ENCODE results near the gene UVSSA.

DNA sequence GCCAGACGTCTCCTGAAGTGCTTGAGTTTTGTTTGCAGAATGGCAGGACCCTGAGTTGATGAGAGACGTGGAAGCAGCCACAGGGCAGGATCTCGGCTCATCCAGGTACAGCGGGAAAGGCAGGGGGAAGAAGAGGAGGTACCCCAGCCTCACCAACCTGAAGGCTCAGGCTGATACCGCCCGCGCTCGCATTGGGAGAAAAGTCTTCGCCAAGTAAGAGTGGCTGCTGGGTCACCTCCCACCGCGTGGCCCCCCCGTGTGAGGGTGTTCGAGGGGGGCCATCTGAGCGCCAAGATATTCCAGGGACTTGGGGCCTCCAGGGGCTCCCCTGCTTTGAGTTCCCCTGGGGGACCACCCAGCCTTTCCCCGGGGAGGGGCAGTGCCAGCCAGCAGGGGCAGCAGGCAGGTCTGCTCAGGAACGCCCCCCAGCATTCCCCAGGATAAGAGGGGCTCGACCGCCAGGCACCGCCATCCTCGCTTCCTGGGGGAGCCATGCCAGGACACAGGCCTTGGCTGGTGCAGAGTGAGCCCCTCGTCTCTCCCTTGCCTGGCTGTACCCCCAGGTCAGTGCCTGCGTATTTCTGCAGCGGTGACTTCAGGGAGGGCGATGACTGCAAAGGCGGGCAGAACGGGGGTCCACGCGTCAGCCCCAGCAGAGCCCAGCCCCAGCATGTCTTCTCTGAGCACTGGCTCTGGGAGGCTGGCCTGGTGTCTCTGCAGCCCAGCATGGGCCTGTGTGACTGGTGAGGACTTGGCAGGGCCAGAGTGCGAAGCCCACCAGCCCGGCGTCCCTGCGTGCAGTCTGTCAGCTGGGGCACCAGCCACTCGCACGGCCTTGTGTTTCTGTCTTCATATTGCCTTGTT, 37.0 kb downstream of the UVSSA start:
- TF ChIP-seq, protein P1, sequence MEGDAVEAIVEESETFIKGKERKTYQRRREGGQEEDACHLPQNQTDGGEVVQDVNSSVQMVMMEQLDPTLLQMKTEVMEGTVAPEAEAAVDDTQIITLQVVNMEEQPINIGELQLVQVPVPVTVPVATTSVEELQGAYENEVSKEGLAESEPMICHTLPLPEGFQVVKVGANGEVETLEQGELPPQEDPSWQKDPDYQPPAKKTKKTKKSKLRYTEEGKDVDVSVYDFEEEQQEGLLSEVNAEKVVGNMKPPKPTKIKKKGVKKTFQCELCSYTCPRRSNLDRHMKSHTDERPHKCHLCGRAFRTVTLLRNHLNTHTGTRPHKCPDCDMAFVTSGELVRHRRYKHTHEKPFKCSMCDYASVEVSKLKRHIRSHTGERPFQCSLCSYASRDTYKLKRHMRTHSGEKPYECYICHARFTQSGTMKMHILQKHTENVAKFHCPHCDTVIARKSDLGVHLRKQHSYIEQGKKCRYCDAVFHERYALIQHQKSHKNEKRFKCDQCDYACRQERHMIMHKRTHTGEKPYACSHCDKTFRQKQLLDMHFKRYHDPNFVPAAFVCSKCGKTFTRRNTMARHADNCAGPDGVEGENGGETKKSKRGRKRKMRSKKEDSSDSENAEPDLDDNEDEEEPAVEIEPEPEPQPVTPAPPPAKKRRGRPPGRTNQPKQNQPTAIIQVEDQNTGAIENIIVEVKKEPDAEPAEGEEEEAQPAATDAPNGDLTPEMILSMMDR (IDR thresholded peaks at IDR 0.05; ENCODE audit: poor library complexity, severe bottlenecking) = no peak
- TF ChIP-seq EZH2 (IDR thresholded peaks at IDR 0.05; ENCODE audit: borderline replicate concordance, insufficient read depth, low read length, poor library complexity, severe bottlenecking) (no peak), RAD21 (conservative IDR thresholded peaks at IDR 0.05) (no peak), POLR2AphosphoS5 (IDR thresholded peaks at IDR 0.05) (no peak), TAF1 (IDR thresholded peaks at IDR 0.05; ENCODE audit: low read depth) (no peak), EP300 (conservative IDR thresholded peaks at IDR 0.05; ENCODE audit: poor library complexity, severe bottlenecking) (no peak), MXI1 (conservative IDR thresholded peaks at IDR 0.05; ENCODE audit: poor library complexity, severe bottlenecking) (no peak), SMC3 (conservative IDR thresholded peaks at IDR 0.05; ENCODE audit: poor library complexity) (no peak)
- TF ChIP-seq, protein P2, sequence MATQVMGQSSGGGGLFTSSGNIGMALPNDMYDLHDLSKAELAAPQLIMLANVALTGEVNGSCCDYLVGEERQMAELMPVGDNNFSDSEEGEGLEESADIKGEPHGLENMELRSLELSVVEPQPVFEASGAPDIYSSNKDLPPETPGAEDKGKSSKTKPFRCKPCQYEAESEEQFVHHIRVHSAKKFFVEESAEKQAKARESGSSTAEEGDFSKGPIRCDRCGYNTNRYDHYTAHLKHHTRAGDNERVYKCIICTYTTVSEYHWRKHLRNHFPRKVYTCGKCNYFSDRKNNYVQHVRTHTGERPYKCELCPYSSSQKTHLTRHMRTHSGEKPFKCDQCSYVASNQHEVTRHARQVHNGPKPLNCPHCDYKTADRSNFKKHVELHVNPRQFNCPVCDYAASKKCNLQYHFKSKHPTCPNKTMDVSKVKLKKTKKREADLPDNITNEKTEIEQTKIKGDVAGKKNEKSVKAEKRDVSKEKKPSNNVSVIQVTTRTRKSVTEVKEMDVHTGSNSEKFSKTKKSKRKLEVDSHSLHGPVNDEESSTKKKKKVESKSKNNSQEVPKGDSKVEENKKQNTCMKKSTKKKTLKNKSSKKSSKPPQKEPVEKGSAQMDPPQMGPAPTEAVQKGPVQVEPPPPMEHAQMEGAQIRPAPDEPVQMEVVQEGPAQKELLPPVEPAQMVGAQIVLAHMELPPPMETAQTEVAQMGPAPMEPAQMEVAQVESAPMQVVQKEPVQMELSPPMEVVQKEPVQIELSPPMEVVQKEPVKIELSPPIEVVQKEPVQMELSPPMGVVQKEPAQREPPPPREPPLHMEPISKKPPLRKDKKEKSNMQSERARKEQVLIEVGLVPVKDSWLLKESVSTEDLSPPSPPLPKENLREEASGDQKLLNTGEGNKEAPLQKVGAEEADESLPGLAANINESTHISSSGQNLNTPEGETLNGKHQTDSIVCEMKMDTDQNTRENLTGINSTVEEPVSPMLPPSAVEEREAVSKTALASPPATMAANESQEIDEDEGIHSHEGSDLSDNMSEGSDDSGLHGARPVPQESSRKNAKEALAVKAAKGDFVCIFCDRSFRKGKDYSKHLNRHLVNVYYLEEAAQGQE (IDR thresholded peaks at IDR 0.05; ENCODE audit: borderline replicate concordance) = no peak

Measured in neural cell (in vitro differentiated cells).